Natural killer cell (primary cell): ENCODE data around the gene LYST. TPM values are rescaled to one million over a fixed set of nuclear protein-coding genes. Genes with fewer than 3 reads are reported as not detected.

Experiments
- ATAC-seq, 3 donors: fragments of 150-1000 bp in 2 of 3; fragments of 200-7000 bp in 1 of 3; cut with Tn5 transposase; 1 replicate in 1 of 3; 2 replicates in 2 of 3; pipeline ENCODE4 v1.10.0; 2021; ENCODE audit warnings: mild to moderate bottlenecking in 2 of 3, moderate library complexity in 2 of 3
- DNase-seq, 2 donors: peaks; one replicate each; pipeline versions ENCODE4 v3.0.0 to v3.0.0-alpha.2; 2013 to 2021; ENCODE audit warnings: mixed read lengths in 1 of 2
- H3K27ac ChIP-seq: one replicate; pipeline ENCODE4 v1.5.1; 2013; ENCODE audit warnings: mild to moderate bottlenecking, low read length
- H3K27me3 ChIP-seq: one replicate; pipeline ENCODE4 v1.6.1; 2013; ENCODE audit warnings: low read length; ENCODE audit not compliant: control insufficient read depth, insufficient read depth
- H3K36me3 ChIP-seq: one replicate; pipeline ENCODE4 v1.6.1; 2013; ENCODE audit warnings: low read length; ENCODE audit not compliant: control insufficient read depth, insufficient read depth
- H3K4me1 ChIP-seq: one replicate; pipeline ENCODE4 v1.6.1; 2013; ENCODE audit warnings: low read length; ENCODE audit not compliant: control insufficient read depth, insufficient read depth
- H3K4me3 ChIP-seq: one replicate; pipeline ENCODE4 v1.5.1; 2013; ENCODE audit warnings: low read length
- H3K9me3 ChIP-seq: one replicate; pipeline ENCODE4 v1.6.1; 2013; ENCODE audit warnings: low read length; ENCODE audit not compliant: control insufficient read depth, insufficient read depth
- H3K27ac Mint-ChIP-seq, 2 donors: one replicate each; pipeline ENCODE4 v1.8.0; 2022; ENCODE audit warnings: mild to moderate bottlenecking in 2 of 2, mixed read lengths in 2 of 2, moderate library complexity in 1 of 2
- H3K27me3 Mint-ChIP-seq, 2 donors: one replicate each; pipeline ENCODE4 v1.8.0; 2022; ENCODE audit warnings: low read depth in 2 of 2, mixed read lengths in 2 of 2
- H3K36me3 Mint-ChIP-seq: one replicate; pipeline ENCODE4 v1.8.0; 2022; ENCODE audit warnings: mixed read lengths
- H3K4me1 Mint-ChIP-seq, 2 donors: one replicate each; pipeline ENCODE4 v1.8.0; 2022; ENCODE audit warnings: mixed read lengths in 2 of 2
- H3K4me3 Mint-ChIP-seq: one replicate; pipeline ENCODE4 v1.8.0; 2022; ENCODE audit warnings: mild to moderate bottlenecking, moderate library complexity, mixed read lengths
- H3K9me3 Mint-ChIP-seq, 2 donors: one replicate each; pipeline ENCODE4 v1.8.0; 2022; ENCODE audit warnings: mixed read lengths in 2 of 2
- WGBS: methylation state at CpG from one replicate; pipeline ENCODE4 v1.1.7; 2013; ENCODE audit warnings: missing lambda C conversion rate; ENCODE audit not compliant: insufficient coverage; 5-methylcytosine and 5-hydroxymethylcytosine counted together
- intact Hi-C: fragments of 100-400 bp; cut with micrococcal nuclease; formaldehyde crosslinking; loops from one replicate; pipeline ENCODE4 v1.14.2; 2022
- total RNA-seq, 4 donors: library from RNA; stranded (reverse); fragments of 120-200 nt in 1 of 4; gene quantifications; one replicate each; pipeline versions ENCODE4 v1.2.3 to v1.2.4, GENCODE V29; 2013 to 2022
- TF ChIP-seq, protein P1 (sequence below): fragments of 200-600 bp; IDR thresholded peaks from one replicate; pipeline ENCODE4 v1.8.0; 2022; ENCODE audit warnings: antibody characterized with exemption

The LYST gene
- total RNA-seq, 3 donors from 2014 or later (not counting 1 experiment from before 2014, with no cell fraction given), result 89.9 to 115 (median 93.6) TPM

DNA sequence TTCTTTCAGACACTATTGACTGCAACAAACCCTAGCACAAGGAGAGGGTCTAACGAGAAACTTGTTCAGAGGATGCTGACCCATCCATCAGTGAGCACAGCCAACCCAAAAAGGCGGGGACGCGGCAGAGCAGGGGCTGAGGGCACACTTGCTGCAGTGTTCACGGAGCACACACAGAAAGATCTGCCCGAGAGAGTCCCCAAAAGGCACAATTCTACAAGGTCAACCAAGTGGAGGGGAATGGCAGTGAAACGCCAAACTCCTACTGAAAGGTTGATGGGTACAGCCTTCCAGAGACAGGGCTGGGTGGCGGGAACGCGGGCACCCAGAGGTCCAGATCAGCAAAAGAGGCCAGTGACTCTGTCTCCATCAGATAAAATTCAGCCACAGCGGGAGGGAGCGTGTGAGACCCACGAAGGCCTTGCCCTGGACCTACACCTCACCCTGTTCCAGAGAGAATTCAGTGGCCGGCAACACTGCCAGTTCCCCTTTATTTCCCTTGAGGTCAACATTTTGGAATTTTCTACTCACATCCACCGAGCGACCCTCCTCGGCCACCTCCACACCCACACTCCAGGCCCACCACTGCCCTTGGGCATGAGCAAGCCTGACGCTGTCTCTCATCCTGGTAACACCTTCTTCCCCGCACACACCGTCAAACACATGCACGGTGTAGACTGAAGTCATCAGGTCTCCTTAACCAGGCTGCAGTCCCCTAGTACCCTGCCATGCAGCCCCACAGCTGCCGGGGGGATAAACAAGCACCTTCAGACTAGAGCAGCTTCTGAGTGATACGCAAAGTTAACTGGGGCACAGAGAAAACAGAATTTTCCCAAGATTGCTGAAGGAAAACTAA, 222.6 kb downstream of the LYST start:
- H3K27ac Mint-ChIP-seq, result peak overlapping the region; percentile 89 to 95

DNA sequence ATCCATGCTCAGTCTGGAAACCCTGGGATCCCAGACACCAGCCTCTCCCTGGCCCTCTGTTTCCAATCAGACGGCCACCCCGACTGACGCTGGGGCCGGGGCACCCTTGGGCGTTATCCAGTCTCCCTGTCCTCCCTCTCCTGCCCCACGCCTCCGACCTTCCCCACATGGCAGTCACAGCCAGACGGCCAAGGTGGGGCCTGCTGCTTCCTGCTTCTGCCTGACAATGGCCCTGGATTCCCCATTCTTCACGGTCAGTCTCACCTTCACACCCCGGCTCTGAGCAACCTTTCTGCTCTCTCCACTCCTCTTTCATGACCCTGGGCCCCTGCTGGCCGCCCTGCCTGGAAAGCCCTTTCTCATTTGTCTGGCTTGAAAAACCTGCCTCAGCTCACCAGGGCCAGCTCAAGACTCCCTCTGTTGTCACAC, 223.7 kb downstream of the LYST start:
- no peaks in the 10 kb centered on the region for H3K9me3 ChIP-seq
- H3K36me3 ChIP-seq, result no peaks in the 10 kb centered on the region
- peaks cover 21 to 22% of the 10 kb centered on the region in 2 donors for H3K4me1 Mint-ChIP-seq
- peaks cover 30% of the 10 kb centered on the region for H3K4me1 ChIP-seq
- TF ChIP-seq, protein P1, sequence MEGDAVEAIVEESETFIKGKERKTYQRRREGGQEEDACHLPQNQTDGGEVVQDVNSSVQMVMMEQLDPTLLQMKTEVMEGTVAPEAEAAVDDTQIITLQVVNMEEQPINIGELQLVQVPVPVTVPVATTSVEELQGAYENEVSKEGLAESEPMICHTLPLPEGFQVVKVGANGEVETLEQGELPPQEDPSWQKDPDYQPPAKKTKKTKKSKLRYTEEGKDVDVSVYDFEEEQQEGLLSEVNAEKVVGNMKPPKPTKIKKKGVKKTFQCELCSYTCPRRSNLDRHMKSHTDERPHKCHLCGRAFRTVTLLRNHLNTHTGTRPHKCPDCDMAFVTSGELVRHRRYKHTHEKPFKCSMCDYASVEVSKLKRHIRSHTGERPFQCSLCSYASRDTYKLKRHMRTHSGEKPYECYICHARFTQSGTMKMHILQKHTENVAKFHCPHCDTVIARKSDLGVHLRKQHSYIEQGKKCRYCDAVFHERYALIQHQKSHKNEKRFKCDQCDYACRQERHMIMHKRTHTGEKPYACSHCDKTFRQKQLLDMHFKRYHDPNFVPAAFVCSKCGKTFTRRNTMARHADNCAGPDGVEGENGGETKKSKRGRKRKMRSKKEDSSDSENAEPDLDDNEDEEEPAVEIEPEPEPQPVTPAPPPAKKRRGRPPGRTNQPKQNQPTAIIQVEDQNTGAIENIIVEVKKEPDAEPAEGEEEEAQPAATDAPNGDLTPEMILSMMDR, result no peak
- peaks cover 15 to 33% of the 10 kb centered on the region in 2 donors for H3K27me3 Mint-ChIP-seq
- peaks cover 1% of the 10 kb centered on the region for H3K27me3 ChIP-seq
- WGBS, result 60% methylated on average over 11 of the region's 11 CpGs
- peak in 1 of 3 donors; percentile 0 for ATAC-seq
- H3K4me3 ChIP-seq, result no peak overlapping the region
- H3K27ac Mint-ChIP-seq, result peak overlapping the region; percentile 89 to 95
- no peaks in the 10 kb centered on the region for H3K9me3 Mint-ChIP-seq
- peak overlapping the region; percentile 93 for H3K4me3 Mint-ChIP-seq
- H3K36me3 Mint-ChIP-seq, result no peaks in the 10 kb centered on the region
- peak overlapping the region; percentile 75 for H3K27ac ChIP-seq
- DNase-seq, result peak in 1 of 2 donors; percentile 27
- intact Hi-C loops, result loop anchor here (1.0 kb wide), 3 partner anchors 54 to 224 kb away; no protein-coding TSS in a partner anchor

More for the DNA sequence above, 222.6 kb downstream of the LYST start:
- H3K4me3 Mint-ChIP-seq, result no peak overlapping the region
- ATAC-seq, result no peak
- Histone ChIP-seq H3K36me3 (no peaks in the 10 kb centered on the region), H3K4me3 (no peak overlapping the region), H3K9me3 (no peaks in the 10 kb centered on the region), H3K27me3 (peaks cover 12% of the 10 kb centered on the region), H3K27ac (no peak overlapping the region), H3K4me1 (peaks cover 39% of the 10 kb centered on the region)
- no peak for DNase-seq
- H3K9me3 Mint-ChIP-seq, result no peaks in the 10 kb centered on the region
- WGBS, result 95% methylated on average over 23 of the region's 23 CpGs
- H3K4me1 Mint-ChIP-seq, result peaks cover 28 to 31% of the 10 kb centered on the region in 2 donors
- H3K36me3 Mint-ChIP-seq, result no peaks in the 10 kb centered on the region
- H3K27me3 Mint-ChIP-seq, result peaks cover 25 to 40% of the 10 kb centered on the region in 2 donors
- intact Hi-C loops, result no loop called here
- TF ChIP-seq, protein P1, result no peak

DNA sequence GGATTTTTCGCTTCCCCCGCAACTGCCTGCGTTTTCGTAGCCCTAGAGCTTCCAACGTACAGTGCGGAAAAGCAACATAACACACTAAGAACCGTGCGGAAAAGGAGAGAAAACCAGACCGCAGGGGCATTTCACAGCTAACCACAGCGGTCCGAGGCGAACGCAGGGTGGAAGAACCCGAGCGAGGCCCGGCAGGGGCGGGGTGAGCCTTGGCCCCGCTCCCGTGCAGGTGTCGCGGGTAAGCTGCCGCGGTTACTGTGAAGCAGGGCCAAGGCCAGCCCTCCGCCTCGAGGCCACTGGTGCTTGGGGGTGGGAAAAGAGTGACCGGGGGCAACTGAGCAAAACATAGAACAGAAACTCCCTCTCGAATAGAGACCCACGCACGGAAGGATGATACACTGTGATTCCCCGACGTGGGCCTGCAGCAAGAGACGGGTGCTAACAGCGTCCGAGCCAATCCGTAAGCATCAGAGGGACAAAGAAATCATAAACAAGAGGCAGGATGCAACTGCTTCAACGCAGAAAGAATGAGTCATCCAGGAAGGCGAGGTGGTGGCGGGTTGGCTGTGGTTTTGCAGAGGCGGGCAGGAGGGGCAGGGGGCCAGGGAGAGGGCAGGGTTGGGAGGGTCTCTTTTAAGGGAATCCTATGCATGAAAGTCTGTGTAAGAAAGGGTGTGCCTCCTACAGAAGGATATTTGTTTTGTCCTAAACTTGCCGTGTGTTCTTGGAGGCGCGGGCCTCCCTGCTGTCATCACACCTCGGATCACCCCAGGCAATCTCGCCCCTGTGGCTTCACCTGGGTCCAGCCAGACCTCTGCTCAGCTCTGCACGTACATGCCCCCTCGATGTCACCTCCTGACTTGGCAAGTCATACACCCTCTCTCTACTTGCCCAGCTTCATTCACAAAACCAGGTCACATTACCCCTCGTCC, 224.4 kb downstream of the LYST start:
- H3K27me3 Mint-ChIP-seq, result peaks cover 15 to 27% of the 10 kb centered on the region in 2 donors
- no peaks in the 10 kb centered on the region for H3K36me3 Mint-ChIP-seq
- peak overlapping the region; percentile 93 for H3K4me3 Mint-ChIP-seq
- Histone ChIP-seq H3K9me3 (no peaks in the 10 kb centered on the region), H3K36me3 (no peaks in the 10 kb centered on the region), H3K4me1 (peaks cover 30% of the 10 kb centered on the region), H3K27ac (peak overlapping the region; percentile 75), H3K4me3 (peak overlapping the region; percentile 35), H3K27me3 (no peaks in the 10 kb centered on the region)
- ATAC-seq (peak; percentile 82 to 89 (median 84)), DNase-seq (peak; percentile 74 to 86)
- intact Hi-C loops, result loop anchor here (1.0 kb wide), 3 partner anchors 55 to 225 kb away; no protein-coding TSS in a partner anchor
- no peaks in the 10 kb centered on the region for H3K9me3 Mint-ChIP-seq
- WGBS, result 10% methylated on average over 47 of the region's 47 CpGs
- peak overlapping the region; percentile 89 to 95 for H3K27ac Mint-ChIP-seq
- TF ChIP-seq, protein P1, result no peak
- H3K4me1 Mint-ChIP-seq, result peaks cover 21 to 22% of the 10 kb centered on the region in 2 donors
